ENCODE measurements around the gene MAGED4B. TPM values are rescaled to one million over a fixed set of nuclear protein-coding genes. Genes with fewer than 3 reads are reported as not detected.

Gene MAGED4B, protein sequence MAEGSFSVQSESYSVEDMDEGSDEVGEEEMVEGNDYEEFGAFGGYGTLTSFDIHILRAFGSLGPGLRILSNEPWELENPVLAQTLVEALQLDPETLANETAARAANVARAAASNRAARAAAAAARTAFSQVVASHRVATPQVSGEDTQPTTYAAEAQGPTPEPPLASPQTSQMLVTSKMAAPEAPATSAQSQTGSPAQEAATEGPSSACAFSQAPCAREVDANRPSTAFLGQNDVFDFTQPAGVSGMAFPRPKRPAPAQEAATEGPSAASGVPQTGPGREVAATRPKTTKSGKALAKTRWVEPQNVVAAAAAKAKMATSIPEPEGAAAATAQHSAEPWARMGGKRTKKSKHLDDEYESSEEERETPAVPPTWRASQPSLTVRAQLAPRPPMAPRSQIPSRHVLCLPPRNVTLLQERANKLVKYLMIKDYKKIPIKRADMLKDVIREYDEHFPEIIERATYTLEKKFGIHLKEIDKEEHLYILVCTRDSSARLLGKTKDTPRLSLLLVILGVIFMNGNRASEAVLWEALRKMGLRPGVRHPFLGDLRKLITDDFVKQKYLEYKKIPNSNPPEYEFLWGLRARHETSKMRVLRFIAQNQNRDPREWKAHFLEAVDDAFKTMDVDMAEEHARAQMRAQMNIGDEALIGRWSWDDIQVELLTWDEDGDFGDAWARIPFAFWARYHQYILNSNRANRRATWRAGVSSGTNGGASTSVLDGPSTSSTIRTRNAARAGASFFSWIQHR
- total RNA-seq = 35.8 TPM

DNA sequence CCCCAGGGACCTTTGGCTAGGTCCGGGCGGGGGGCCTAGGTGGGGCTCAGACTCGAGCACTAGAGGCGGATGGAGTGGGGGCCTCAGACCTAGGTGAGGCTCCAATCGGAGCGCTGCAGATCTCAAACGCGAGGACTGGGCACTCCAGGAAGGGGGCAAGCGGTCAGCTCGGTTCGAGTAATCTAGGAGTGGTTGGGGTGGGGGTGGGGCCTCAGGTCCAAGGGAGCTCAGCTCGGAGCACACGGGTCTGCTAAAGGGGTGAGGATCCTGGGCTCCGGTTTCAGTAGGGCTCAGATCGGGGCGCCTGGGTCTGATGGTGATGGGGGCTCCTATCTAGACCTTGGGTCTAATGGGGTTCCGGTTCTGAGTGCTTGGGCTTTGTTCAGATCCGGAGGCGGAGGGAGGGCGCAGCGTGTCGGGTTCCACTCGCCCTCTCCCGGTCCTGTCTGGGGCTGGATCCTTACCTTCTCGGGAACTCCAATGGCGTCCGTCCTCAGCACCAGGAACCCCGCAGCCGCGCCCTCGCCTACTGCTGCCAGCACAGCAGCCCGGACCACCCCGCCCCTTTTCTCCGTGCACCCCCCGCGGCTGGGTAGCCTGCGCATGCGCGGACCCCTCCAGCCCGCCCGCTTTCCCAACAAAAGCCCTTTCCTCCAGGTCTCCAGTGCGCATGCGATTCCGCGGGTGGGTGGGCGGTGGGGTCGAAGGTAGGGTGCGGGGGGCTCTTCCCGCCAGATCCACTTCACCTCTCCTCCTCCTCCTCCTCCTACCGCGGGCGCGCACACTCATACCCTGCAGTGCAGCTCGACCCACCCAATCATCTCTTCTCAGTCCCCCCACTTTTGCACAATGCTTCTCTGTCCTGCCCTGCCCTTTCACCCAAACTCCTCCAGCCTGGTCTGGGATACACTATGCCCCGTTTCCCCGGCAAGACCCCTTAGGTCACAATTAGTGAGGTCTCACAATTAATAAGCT, at the start of gene MAGED4B:
Gene MAGED4B (minus strand): TSS at position 518 of the 975 bp plus-strand sequence. CDS start 1,011 bp downstream, outside the sequence.

Small RNA genes within 50 kb of the gene (small RNA-seq; reads per million reads assigned to genes)
- not detected for gene SNORA11E (ENCODE audit: low replicate concordance)

Other genes starting within 250 kb of the MAGED4B start
- 128 TPM for gene MAGED1, start 175.6 kb downstream of the MAGED4B start, total RNA-seq
- 60.8 TPM for gene MAGED4, start 115.7 kb upstream of the MAGED4B start, total RNA-seq

Data from metanephros (tissue), 2 donors.